Suprapubic skin (tissue), 4 donors: ENCODE measurements around the gene MXD4. TPM values are rescaled to one million over a fixed set of nuclear protein-coding genes. Genes with fewer than 3 reads are reported as not detected.

ENCODE experiments used
- DNase-seq, 2 donors: peaks; one replicate each; pipeline ENCODE4 v3.0.0-alpha.2; 2019; ENCODE audit warnings: low spot score in 2 of 2
- H3K27ac ChIP-seq: fragments of 200-600 bp; sonication (generic); one replicate; pipeline ENCODE4 v1.5.1; 2019
- H3K27me3 ChIP-seq: fragments of 200-600 bp; sonication (generic); one replicate; pipeline ENCODE4 v1.5.1; 2019
- H3K36me3 ChIP-seq: fragments of 200-600 bp; sonication (generic); one replicate; pipeline ENCODE4 v1.5.1; 2019
- H3K4me1 ChIP-seq: fragments of 200-600 bp; sonication (generic); one replicate; pipeline ENCODE4 v1.5.1; 2019
- H3K4me3 ChIP-seq: fragments of 200-600 bp; sonication (generic); one replicate; pipeline ENCODE4 v1.5.1; 2019; ENCODE audit warnings: mild to moderate bottlenecking
- H3K9me3 ChIP-seq: fragments of 200-600 bp; sonication (generic); one replicate; pipeline ENCODE4 v1.5.1; 2019
- EP300 ChIP-seq: sonication (generic); formaldehyde crosslinking; IDR thresholded peaks from one replicate; pipeline ENCODE4 v1.6.1; 2017; ENCODE audit warnings: antibody characterized with exemption
- POLR2A ChIP-seq, 2 donors: fragments of 450-650 bp; IDR thresholded peaks; one replicate each; pipeline ENCODE4 v1.6.1; 2017; ENCODE audit warnings: antibody characterized with exemption in 2 of 2, mild to moderate bottlenecking in 2 of 2, moderate library complexity in 2 of 2
- POLR2AphosphoS5 ChIP-seq, 3 donors: sonication (generic); formaldehyde crosslinking; IDR thresholded peaks; one replicate each; pipeline ENCODE4 v1.6.1; 2017; ENCODE audit warnings: antibody characterized with exemption in 3 of 3
- whole genome bisulfite sequencing: methylation state at CpG from one replicate; pipeline ENCODE4 v1.1.5; 2018; 5-methylcytosine and 5-hydroxymethylcytosine counted together
- total RNA-seq, 4 donors: library from RNA; depleted of rRNA; stranded (reverse); fragments of >200 nt; gene quantifications; one replicate each; pipeline ENCODE4 v1.1.0, GENCODE V29; 2016
- TF ChIP-seq, protein P1 (sequence below), 2 donors: fragments of 200-600 bp in 1 of 2; fragments of 450-650 bp in 1 of 2; sonication (generic) in 1 of 2; IDR thresholded peaks; one replicate each; pipeline ENCODE4 v1.5.1; 2016 to 2019; ENCODE audit warnings: antibody characterized with exemption in 2 of 2, mild to moderate bottlenecking in 1 of 2, moderate library complexity in 1 of 2

The MXD4 gene
- total RNA-seq, 4 donors from 2014 or later, result 52.8 to 76.8 (median 63.3) TPM

DNA sequence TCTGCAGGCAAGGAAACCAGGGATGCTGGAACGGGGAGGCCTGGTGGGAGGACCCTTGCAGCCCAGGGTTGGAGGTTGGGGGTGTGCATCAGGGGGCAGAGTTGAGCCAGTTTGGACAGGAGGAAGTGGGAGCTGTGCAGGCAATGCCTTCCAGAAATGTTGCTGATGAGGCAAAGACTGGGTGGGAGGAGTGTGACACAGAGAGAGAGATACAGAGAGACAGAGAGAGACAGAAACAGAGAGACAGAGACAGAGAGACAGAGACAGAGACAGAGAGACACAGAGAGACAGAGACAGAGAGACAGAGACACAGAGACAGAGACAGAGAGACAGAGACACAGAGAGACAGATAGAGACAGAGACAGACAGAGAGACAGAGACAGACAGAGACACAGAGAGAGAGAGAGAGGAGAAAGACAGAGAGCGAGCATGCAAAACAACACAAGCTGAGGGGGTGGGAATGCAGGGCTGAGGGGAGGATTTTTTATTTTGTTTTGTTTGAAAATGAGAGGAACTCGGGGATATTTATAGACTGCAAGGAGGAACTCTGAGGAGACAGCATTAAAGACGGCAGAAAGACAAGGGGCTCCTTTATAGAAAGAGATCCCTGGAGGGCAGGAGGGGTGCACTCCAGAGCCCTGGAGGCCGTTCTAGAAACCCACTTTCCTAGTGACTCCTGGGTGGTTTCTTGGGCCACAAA lies 18.1 kb downstream of the MXD4 start:
- H3K27ac ChIP-seq, result no peak overlapping the region
- H3K4me1 ChIP-seq, result peaks cover 40% of the 10 kb centered on the region
- peaks cover 16% of the 10 kb centered on the region for H3K36me3 ChIP-seq
- H3K27me3 ChIP-seq, result no peaks in the 10 kb centered on the region
- H3K9me3 ChIP-seq, result no peaks in the 10 kb centered on the region
- peak; percentile 75 to 81 for DNase-seq
- TF ChIP-seq, protein P1, sequence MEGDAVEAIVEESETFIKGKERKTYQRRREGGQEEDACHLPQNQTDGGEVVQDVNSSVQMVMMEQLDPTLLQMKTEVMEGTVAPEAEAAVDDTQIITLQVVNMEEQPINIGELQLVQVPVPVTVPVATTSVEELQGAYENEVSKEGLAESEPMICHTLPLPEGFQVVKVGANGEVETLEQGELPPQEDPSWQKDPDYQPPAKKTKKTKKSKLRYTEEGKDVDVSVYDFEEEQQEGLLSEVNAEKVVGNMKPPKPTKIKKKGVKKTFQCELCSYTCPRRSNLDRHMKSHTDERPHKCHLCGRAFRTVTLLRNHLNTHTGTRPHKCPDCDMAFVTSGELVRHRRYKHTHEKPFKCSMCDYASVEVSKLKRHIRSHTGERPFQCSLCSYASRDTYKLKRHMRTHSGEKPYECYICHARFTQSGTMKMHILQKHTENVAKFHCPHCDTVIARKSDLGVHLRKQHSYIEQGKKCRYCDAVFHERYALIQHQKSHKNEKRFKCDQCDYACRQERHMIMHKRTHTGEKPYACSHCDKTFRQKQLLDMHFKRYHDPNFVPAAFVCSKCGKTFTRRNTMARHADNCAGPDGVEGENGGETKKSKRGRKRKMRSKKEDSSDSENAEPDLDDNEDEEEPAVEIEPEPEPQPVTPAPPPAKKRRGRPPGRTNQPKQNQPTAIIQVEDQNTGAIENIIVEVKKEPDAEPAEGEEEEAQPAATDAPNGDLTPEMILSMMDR (IDR thresholded peaks at IDR 0.05), result peak in 1 of 2 donors; percentile 8
- TF ChIP-seq POLR2A (IDR thresholded peaks at IDR 0.05), result peak in 1 of 2 donors; percentile 22
- TF ChIP-seq EP300, result no peak
- no peak overlapping the region for H3K4me3 ChIP-seq
- WGBS, result 40% methylated on average over 5 of the region's 5 CpGs

DNA sequence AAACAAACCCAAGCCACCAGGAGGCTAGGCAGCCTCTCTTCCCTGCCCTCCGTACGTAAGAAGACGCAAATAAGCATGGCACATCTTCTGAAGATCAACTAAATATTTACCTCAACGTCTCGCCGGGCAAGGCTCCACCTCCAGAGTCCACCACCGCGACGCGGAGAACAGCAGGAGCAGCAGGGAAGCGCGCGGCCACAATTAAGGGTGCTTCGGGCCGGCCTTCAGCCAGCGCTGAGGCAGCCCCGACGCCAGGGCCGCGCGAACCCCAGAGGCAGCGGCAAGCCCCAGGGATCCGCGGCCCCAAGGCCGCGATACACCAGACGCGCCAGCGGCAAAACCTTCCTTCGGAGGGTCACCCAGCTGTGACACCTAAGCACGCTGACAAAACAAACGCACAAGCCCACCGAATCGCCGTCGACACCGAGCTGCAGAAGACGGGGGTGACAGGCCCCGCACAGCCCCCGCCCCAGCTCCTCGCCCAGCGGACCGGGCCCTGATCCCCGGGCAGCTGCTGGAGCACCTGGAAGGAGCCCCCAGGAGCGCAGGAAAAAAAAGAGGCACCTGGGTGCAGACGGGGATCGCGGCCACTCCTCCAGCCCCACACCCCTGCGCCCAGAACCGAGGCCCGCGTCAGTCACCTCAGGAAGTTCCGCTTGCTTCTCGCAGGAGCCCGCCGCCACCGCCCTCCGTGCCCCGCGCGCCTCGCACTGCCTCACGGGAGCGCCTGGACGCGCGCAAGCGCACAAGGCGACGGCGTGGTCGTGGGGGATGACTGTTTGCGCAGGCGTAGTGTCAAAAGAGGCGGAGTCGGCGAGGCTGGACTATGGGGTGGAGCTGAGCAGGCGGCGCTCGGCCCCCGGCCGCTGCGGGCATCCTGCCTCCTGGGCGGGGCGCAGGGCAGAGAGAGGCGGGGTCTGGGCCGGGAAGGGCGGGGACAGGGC lies 20.2 kb downstream of the MXD4 start, which contains the start of the genes HAUS3 and POLN:
Gene HAUS3 (minus strand): TSS at position 712 of the 944 bp plus-strand sequence. CDS start 1,175 bp downstream, outside the sequence.
Gene POLN (minus strand): TSS at position 712 of the 944 bp plus-strand sequence. CDS start 12,890 bp downstream, outside the sequence.
- H3K4me3 ChIP-seq, result peak within 1 kb of the TSS; percentile 95
- whole genome bisulfite sequencing, result under 1% methylated on average over 52 of the region's 88 CpGs
- H3K4me1 ChIP-seq, result peaks cover 52% of the 10 kb centered on the region
- peak within 1 kb of the TSS; percentile 76 for H3K27ac ChIP-seq
- TF ChIP-seq POLR2A (IDR thresholded peaks at IDR 0.05) (peak in 1 of 2 donors; percentile 41), EP300 (no peak), POLR2AphosphoS5 (IDR thresholded peaks at IDR 0.05) (peak in 1 of 3 donors; percentile 17)
- no peaks in the 10 kb centered on the region for H3K36me3 ChIP-seq
- no peaks in the 10 kb centered on the region for H3K27me3 ChIP-seq
- DNase-seq, result peak; percentile 99
- no peaks in the 10 kb centered on the region for H3K9me3 ChIP-seq

DNA sequence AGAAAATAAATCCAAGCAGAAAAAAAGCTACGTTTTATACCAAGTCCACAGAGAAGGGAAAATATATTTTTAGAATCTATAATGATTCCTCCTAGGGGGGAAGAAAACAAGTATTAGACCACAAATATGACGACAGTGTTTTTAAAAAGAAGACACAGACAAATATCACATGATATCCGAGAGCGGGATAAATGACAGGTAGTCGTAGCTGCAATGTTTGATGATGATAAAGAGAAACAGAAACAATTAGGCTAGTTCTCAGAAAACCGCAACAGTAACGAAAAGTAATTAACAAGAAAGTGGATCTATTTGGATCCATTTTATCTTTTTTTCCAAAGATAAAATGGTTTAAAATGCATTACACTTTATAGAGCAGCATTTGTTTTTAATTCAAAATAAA lies 20.9 kb downstream of the MXD4 start:
- DNase-seq, result no peak
- peak overlapping the region; percentile 95 for H3K4me3 ChIP-seq
- H3K27ac ChIP-seq, result no peak overlapping the region
- no peaks in the 10 kb centered on the region for H3K9me3 ChIP-seq
- H3K4me1 ChIP-seq, result peaks cover 52% of the 10 kb centered on the region
- H3K27me3 ChIP-seq, result no peaks in the 10 kb centered on the region
- peaks cover 5% of the 10 kb centered on the region for H3K36me3 ChIP-seq
- TF ChIP-seq, protein P1 (IDR thresholded peaks at IDR 0.05), result no peak
- TF ChIP-seq EP300, result no peak
- no peak for TF ChIP-seq POLR2AphosphoS5 (IDR thresholded peaks at IDR 0.05)
- TF ChIP-seq POLR2A (IDR thresholded peaks at IDR 0.05), result no peak
- 7% methylated on average over 7 of the region's 7 CpGs for WGBS

DNA sequence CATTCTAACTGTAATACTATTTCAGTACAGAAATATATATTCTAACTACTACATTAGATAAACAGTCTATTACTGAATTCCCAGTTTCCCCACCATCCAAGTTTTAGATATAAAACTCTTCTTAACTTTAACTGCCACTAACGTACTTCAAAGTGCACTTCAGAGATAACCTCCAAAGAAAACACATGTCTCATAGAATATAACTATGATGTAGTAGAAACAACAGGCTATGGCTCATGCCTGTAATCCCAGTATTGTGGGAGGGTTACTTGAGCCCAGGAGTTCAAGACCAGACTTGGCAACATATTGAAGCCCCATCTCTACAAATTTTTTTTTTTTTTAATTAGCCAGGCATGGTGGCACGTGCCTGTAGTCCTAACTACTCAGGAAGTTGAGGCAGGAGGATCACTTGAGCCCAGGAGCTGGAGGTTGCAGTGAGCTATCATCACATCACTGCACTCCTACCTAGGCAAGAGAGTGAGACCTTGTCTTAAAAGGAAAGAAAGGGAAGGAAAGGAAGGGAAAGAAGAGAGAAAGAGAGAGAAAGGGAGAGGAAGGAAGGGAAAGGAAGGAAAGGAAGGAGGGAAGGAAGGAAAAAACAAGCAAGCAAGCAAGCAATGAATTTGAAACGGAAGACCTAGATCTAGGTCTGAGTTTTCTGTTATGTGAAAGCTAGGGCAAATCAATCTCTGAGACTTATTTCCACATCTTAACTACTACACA lies 24.8 kb downstream of the MXD4 start:
- TF ChIP-seq, protein P1 (IDR thresholded peaks at IDR 0.05), result no peak
- TF ChIP-seq EP300 (no peak), POLR2AphosphoS5 (IDR thresholded peaks at IDR 0.05) (no peak), POLR2A (IDR thresholded peaks at IDR 0.05) (no peak)
- no peaks in the 10 kb centered on the region for H3K9me3 ChIP-seq
- WGBS, result 70% methylated on average over 3 of the region's 3 CpGs
- peaks cover 21% of the 10 kb centered on the region for H3K36me3 ChIP-seq
- H3K4me3 ChIP-seq, result no peak overlapping the region
- no peak for DNase-seq
- no peaks in the 10 kb centered on the region for H3K27me3 ChIP-seq
- H3K4me1 ChIP-seq, result peaks cover 38% of the 10 kb centered on the region
- no peak overlapping the region for H3K27ac ChIP-seq

DNA sequence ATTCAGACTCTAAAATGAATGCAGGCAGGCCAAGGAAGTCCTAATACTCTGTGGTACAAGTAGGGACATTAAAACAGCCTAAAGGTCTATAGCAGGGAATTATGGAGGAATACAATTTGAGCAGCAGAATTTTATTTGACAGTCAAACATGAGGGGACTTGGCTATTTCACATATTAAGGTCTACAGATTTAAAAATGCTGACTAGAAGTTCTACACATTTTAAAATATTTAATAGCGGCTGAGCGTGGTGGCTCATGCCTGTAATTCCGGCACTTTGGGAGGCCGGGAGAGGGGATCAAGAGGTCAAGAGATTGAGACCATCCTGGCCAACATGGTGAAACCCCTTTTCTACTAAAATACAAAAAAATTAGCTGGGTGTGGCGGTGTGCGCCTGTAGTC lies 30.8 kb downstream of the MXD4 start:
- H3K4me3 ChIP-seq, result no peak overlapping the region
- H3K27ac ChIP-seq, result no peak overlapping the region
- DNase-seq, result no peak
- H3K27me3 ChIP-seq, result no peaks in the 10 kb centered on the region
- 94% methylated on average over 6 of the region's 6 CpGs for WGBS
- H3K9me3 ChIP-seq, result no peaks in the 10 kb centered on the region
- H3K4me1 ChIP-seq, result no peaks in the 10 kb centered on the region
- H3K36me3 ChIP-seq, result peaks cover 32% of the 10 kb centered on the region
- TF ChIP-seq POLR2A (IDR thresholded peaks at IDR 0.05) (no peak), POLR2AphosphoS5 (IDR thresholded peaks at IDR 0.05) (no peak), EP300 (no peak)
- TF ChIP-seq, protein P1 (IDR thresholded peaks at IDR 0.05), result no peak
